SK-N-MC (cell line): ENCODE measurements around the gene ELK3.

ENCODE experiments used
- EZH2 ChIP-seq: fragments of 200-600 bp; sonication (generic); IDR thresholded peaks from one replicate; pipeline ENCODE4 v1.6.1; 2017; ENCODE audit warnings: antibody characterized with exemption
- POLR2AphosphoS5 ChIP-seq: IDR thresholded peaks from 2 replicates; pipeline ENCODE4 v1.6.1; 2012; ENCODE audit warnings: mild to moderate bottlenecking, low read depth, low read length, borderline replicate concordance

DNA sequence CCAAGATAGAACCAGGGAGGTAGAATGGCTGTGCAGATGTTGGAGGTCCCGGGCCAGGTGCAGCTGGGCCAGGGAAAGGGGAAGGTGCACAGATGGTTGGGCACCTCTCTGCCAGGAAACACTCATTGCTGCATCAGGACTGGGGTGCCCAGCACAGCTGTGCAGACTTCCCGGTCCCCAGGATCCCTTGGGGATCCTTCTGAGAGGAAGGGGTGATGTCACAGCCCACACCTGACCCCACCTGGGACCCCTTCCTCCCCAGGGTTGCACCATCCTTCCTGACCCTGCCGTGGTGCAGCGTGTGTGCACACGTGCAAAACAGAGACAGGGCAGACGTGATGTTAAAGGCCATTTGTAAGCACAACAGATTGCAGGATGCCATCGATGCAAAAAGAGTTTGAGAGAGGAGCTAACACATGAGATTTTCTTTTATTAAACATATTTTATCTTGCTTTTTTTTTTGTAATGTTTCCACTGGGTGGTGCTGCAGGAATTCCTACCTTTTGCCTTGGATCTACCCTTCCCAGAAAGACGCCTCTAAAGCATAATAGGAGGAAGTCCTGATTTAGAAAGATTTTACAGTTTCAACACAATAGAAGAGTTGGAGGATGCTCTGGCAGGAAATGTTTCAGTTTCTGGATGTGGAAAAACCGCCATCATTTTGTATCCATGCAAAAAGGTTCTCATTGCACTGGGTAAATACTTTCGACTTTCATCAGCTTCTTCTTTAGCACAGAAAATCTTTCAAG lies 14.8 kb downstream of the ELK3 start:
- no peak for TF ChIP-seq EZH2
- TF ChIP-seq POLR2AphosphoS5: no peak
